Measurements from ENCODE around the gene FOXE3. TPM values are rescaled to one million over a fixed set of nuclear protein-coding genes. Genes with fewer than 3 reads are reported as not detected.

Gene FOXE3
- total and polyA plus RNA-seq, 9 of the 15 experiments (the other 6 are each of a cell fraction or from before 2014, with no cell fraction given) = not detected

- intact Hi-C loops (cut with micrococcal nuclease) (no loop called here), in situ Hi-C loops (cut with MboI) (no loop called here)
- FAIRE-seq = no peak
- no peaks in the 10 kb centered on the region for H3K36me3 ChIP-seq (ENCODE audit: control insufficient read depth, insufficient read depth, low read length)
- ChIA-PET POLR2A (interaction anchor here (0.7 to 1.1 kb wide), 2 partner anchors 103 to 306 kb away, joined by 3 read pairs; partner anchors contain the start of gene STIL), CTCF (ENCODE audit: low intra/inter-chr PET ratio) (no interaction called here)
- no peak overlapping the region for H3K9ac ChIP-seq (ENCODE audit: insufficient read depth in 1 of 2, low read depth in 2 of 2, low read length in 2 of 2)
- ATAC-seq = no peak
- H3K9me3 ChIP-seq (replicated peaks; ENCODE audit: control insufficient read depth, insufficient read depth, low read depth, low read length) = no peaks in the 10 kb centered on the region
- WGBS (ENCODE audit: insufficient coverage, low coverage, missing lambda C conversion rate) = 16% methylated on average over 25 of the region's 39 CpGs
- peaks cover 0 to 3% of the 10 kb centered on the region in 2 experiments; a peak in 1 of 5 replicates for H3K4me1 ChIP-seq (replicated peaks in 1 of 2; ENCODE audit: control insufficient read depth in 2 of 2, insufficient read depth in 2 of 2, low read length in 2 of 2)
- no peak overlapping the region for H3K27ac ChIP-seq (ENCODE audit: extremely low read depth, low read depth, low read length)
- BruUV-seq (replicated peaks) = no TSS peak
- no peaks in the 10 kb centered on the region for H3K9me1 ChIP-seq (ENCODE audit: control insufficient read depth, insufficient read depth, low read length)
- no peak overlapping the region for H2AFZ ChIP-seq (ENCODE audit: low read depth, low read length)
- DNase-seq (ENCODE audit: extremely low read depth in 1 of 4, low spot score in 3 of 4) = no peak
- H3K4me2 ChIP-seq (ENCODE audit: insufficient read depth, low read length) = no peak overlapping the region
- TF ChIP-seq ZNF318 (IDR thresholded peaks at IDR 0.05; ENCODE audit: borderline replicate concordance in 1 of 2, low read depth in 1 of 2) (no peak), ZNF586 (CRISPR knock-in tag; conservative IDR thresholded peaks at IDR 0.05) (no peak), SP1 (CRISPR knock-in tag; IDR thresholded peaks at IDR 0.05) (no peak), ZFP91 (CRISPR knock-in tag; IDR thresholded peaks at IDR 0.05) (no peak), SMARCE1 (IDR thresholded peaks at IDR 0.05) (no peak)
- 0 out of 2 replicates have a peak, but pooled peaks cover 4% of the 10 kb centered on the region for H4K20me1 ChIP-seq (replicated peaks; ENCODE audit: control insufficient read depth, insufficient read depth, low read length)
- peaks cover 42 to 76% of the 10 kb centered on the region in 2 experiments for H3K27me3 ChIP-seq (ENCODE audit: control insufficient read depth in 2 of 2, insufficient read depth in 2 of 2, low read length in 2 of 2)
- no peak overlapping the region for H3K4me3 ChIP-seq
- H3K79me2 ChIP-seq (ENCODE audit: control insufficient read depth, insufficient read depth, low read length) = no peaks in the 10 kb centered on the region
Observed at GRCh38 chr1:47417170-47418044, 1.3 kb downstream of the FOXE3 start.

All from K562 (cell line).